SHP77 (cell line): ENCODE results near the gene HIPK2.

Source experiments
- DNase-seq, 2 experiments: peaks; one replicate each; lab custom pipeline; 2025; lab: John Stamatoyannopoulos, UW

Gene HIPK2

GRCh38 chr7:139735466-139735865 lies 42.3 kb downstream of the HIPK2 start:
- DNase-seq, result no peak

DNA sequence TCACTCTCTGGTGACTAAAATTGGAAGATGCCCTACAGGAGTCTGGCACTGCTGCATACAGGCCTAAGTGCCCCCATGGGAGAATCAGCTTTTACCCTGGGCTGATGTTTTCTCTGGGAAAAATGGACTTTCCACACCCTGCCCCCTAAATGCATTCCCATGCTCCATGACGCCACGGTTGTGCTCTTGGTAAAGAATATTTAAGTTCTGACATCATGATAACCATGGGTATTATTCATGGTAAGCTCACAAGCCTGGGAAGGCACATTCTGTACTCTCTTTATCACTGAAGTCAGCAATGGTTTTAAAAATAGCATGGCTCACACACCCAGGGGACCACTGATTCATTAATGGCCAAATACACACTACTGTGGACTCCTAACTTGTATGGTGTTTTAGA lies 43.4 kb downstream of the HIPK2 start:
- no peak for DNase-seq

GRCh38 chr7:139733751-139734150 lies 44.0 kb downstream of the HIPK2 start:
- no peak for DNase-seq

DNA sequence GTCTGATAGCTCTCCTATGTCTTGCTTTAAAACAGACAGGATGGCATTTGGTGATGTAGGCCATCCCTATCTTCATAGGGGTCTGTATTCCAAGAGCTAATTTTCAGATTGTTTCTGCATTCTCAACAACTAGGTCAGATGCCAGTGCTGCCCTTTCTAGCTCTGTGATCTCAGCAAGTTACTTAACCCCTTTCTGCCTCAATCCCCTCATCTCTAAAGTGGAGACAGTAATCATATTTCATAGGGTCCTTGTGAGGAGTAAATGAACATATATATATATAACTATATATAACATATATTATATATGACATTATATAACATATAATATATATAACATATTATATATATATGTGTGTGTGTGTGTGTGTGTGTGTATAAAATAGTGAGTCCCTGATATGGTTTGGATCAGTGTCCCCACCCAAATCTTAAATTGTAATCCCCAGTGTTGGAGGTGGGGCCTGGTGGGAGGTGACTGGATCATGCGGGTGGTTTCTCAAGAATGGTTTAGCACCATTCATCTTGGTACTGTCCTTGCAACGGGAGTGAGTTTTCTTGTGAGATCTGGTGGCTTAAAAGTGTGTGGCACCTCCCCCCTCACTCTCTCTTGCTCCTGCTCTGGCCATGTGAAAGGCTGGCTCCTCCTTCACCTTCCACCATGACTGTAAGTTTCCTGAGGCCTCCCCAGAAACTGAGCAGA lies 45.2 kb downstream of the HIPK2 start:
- no peak for DNase-seq

- DNase-seq, result no peak
Measured at GRCh38 chr7:139731802-139732470, 45.9 kb downstream of the HIPK2 start.

DNA sequence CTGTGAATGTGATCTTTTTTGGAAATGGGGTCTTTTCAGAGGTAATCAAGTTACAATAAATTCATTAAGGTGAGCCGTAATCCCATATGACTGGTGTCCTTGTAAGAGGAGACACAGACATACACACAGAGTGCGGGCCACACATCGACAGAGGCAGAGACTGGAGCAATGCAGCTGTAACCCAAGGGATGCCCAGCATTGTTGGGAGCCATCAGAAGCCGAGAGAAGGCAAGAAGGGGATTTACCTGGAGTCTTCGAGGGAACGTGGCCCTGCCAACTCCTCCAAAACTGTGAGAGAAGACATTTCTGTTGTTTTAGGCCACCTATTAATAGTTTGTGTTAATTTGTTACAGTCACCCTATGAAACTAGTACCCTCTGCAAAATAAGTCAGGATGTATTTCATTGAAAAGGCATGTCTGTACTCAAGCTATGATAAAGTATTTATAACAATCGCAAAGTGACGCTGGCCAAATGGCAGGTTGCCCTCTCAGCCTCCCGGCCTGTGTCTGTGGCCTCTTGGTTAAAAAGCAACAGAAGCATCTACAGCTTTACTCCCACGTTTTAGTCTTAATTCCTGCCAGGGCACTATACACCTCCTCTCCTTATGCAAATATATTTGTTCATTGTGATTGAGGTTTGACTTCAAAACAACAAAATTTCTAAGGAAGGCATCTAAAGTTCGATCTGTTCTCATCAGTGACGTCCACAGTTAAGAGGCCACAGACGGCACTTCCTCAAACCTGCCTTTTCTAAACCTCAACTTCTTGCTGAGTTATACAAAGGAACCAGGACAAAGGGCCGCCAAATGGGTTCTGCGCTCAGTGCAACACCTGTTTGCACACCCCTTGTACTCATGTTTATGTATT lies 46.8 kb downstream of the HIPK2 start:
- no peak for DNase-seq

GRCh38 chr7:139728203-139728602 lies 49.6 kb downstream of the HIPK2 start:
- DNase-seq, result no peak

DNA sequence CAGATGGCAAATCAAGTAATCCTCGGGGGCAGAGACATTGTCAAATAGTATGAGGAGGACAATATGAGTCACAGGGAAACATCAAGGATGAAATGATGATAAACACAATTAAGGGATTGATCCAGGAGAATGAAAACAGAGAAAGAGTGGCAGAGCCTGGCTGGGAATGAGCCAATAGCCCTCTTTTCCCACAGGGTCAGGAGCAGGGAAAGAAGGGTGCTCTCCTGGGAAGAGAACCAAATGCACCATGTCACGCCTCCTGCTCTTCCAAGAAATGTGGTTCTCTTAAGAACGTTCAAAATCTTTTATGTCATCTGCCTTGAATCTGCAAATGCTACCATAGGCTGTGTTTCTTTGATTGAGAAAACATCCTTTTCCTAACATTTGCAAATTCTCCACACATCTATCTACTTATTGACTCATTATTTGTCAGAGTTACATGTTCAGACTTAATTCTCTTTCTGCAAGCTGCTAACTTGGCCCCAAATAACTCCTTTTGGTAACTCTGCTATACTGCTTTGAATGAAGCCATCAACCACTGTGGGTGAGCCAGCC lies 50.6 kb downstream of the HIPK2 start:
- DNase-seq, result no peak

DNA sequence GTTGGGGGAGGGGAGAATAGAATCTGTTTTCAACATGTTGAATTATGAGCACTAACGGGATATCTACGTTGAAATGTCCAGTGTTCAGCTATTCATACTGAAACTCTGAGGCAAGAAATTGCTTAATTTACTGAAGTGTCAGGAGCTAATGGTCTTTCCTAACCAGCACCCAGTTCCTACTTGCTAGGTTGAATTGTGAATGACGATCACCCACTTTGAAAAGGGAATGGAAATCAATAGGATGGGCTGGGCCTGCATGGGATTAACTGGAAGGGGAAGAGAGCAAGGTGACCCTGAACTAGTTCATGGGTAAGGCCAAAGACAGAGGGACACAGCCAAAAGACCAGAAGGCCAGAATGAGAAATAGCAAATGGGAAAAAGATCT lies 51.3 kb downstream of the HIPK2 start:
- DNase-seq, result no peak

DNA sequence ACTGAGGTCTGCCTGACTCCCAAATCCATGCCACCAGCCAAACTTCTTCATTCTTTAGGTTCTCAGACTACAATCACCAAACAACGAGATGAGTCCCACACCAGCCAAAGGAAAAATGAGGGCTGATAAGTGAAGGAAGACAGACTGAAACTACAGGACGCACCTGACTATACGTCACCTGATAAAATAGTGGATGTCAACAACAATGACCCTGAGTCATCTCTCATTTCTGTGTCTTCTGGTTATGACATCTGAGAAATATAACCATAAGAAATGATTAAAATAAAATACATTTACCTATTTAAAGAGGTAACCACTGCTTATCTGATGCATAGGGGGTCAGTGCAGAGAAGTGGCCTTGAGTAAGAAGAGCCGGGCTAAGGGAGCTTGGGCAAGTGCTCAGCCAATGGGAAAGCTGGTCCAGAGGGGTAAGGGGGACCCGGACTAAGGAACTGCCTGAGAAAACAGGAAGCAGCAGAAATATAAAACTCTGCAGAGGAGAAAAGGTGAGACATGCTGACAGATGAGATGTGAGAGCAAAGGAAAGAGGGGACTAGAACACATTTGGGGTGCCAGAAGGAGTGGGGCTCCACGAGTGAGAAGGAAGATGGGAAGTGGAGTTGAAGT lies 51.8 kb downstream of the HIPK2 start:
- DNase-seq, result no peak

DNA sequence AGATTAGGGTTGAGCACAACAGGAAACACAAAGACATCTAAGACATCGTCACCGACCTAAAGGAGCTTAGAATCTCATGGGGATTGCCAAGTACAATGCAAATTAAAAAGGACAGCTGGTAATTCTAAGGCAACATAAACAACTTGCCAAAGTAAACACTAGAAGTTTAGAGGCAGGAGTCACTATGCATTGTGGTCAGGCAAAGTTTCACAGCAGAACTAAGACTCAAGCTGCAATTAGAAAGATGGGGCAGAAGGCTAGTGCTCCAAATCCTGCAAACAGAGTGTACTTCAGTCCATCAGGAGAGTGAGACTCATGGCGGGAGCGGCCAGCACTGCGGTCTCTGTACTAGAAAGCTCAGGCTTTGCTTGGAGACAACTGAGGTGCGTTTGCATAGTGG lies 52.7 kb downstream of the HIPK2 start:
- DNase-seq, result no peak

DNA sequence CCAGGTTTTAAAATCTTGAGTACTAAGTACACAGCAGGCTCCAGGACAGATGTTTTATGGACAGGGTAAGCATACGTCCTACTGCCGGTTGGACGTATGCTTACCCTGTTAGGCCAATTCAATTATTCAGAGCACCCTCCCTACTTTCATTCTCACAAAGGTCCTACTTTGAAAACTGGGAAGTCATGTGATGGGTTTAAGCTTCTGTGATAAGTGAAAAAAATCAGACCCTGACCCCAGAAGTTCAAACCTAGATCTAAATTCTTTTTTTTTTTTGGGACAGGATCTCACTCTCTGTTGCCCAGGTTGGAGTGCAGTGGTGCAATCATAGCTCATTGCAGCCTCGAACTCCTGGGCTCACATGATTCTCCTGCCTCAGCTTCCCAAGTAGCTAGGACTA lies 55.2 kb downstream of the HIPK2 start:
- no peak for DNase-seq

DNA sequence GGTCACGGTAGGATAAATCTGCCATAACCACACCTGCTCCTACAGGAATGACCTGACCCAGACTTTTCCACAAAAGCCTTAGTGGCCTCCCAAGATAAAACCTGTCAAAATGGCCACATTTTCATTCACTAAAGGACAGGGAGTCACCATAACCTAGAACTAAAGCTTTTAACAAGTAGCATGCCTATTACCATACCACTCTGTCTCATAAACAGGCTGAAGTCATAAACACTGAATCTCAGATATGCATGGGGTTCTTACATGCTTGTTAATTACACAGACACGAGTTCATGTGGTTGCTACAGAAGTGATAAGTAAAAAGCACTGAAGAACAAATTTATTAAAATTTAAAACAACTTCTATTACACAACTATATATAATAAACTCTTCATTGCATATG lies 56.0 kb downstream of the HIPK2 start:
- no peak for DNase-seq

- no peak for DNase-seq
Measured at GRCh38 chr7:139721417-139721816, 56.4 kb downstream of the HIPK2 start.

- peak; percentile 87 to 92 for DNase-seq
Measured at GRCh38 chr7:139720705-139721231, 57.0 kb downstream of the HIPK2 start.

- DNase-seq, result peak in 1 of 2 experiments; percentile 32
Measured at GRCh38 chr7:139720186-139720585, 57.6 kb downstream of the HIPK2 start.

DNA sequence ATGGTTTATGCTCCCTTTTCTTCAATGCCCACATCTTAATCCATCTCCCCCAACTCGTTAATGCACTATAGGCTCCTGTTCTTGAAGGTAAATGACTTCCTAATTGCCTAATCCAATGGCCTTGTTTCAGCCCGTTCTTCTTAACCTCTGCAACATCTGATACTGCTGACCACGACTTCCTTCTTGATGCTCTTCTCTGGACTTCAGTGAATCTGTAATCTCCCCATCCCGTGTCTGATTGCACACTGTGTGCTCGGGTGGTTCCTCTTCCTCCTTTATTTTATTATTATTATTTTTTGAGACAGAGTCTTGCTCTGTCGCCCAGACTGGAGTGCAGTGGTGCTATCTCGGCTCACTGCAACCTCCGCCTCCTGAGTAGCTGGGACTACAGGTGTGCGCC lies 58.9 kb downstream of the HIPK2 start:
- DNase-seq, result no peak

GRCh38 chr7:139718141-139718540 lies 59.7 kb downstream of the HIPK2 start:
- no peak for DNase-seq

DNA sequence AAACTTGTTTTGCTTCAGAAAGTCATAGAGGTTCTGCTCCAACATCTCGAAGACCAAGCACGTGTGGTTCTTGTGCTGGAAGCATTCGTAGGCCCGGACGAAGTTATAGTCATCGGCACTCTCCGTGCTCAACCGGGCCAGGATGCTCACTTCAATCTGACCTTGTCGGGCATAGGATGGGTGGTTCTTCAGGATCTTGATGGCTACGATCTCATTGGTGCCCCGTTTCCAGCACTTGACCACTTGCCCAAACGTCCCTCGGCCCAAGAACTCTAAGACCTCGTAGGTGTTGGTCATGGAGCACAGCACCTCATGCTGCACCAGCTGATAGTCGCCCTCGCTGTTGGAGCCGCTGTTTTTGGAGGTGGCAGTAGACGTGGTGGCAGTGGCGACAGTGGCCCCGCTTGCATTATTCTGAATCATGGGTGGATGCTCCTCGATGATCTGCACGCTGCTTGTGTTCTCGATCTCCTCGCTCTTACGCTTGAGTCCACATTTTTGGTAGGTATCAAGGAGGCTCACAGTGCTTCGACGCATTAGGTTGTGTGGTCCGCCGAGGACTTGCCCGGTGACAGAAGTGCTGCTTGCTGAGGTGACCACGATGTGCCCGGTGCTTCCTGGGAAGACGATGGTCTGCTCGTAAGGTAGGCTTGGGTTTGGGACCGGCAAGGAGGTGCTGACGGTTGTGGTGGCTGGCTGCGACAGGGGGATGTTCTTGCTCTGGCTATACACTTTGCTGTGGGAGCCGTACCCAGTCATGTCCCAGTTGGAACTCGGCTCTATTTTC lies 61.4 kb downstream of the HIPK2 start:
- no peak for DNase-seq

- no peak for DNase-seq
Measured at GRCh38 chr7:139715194-139715815, 62.5 kb downstream of the HIPK2 start.
